Measurements from ENCODE around the gene IFNA4.
A peak's percentile ranks its signal among the peaks of the same experiment; 100 is the strongest.
"Not testable (repeated sequence)": the region's sequence is repeated elsewhere in the genome, so short reads cannot be mapped to it uniquely, and the experiment has no call there.

Gene IFNA4

GRCh38 chr9:21213411-21214326 is 26.3 kb upstream of the IFNA4 start:
- H3K36me3 ChIP-seq (ENCODE audit: control insufficient read depth, insufficient read depth, low read length); DNase-seq (ENCODE audit: extremely low read depth, insufficient read length); H3K27me3 ChIP-seq (replicated peaks; ENCODE audit: control insufficient read depth, insufficient read depth, low read length); H3K4me3 ChIP-seq (replicated peaks; ENCODE audit: low read depth, low read length): not testable (repeated sequence)
- TF ChIP-seq CTCF (IDR thresholded peaks at IDR 0.05; ENCODE audit: insufficient read depth, low read length, poor library complexity, severe bottlenecking), result peak; percentile 63

- DNase-seq (ENCODE audit: extremely low read depth, insufficient read length); H3K27me3 ChIP-seq (replicated peaks; ENCODE audit: control insufficient read depth, insufficient read depth, low read length); H3K4me3 ChIP-seq (replicated peaks; ENCODE audit: low read depth, low read length); H3K36me3 ChIP-seq (ENCODE audit: control insufficient read depth, insufficient read depth, low read length): not testable (repeated sequence)
Observed at GRCh38 chr9:21212160-21212559, 24.8 kb upstream of the IFNA4 start.

GRCh38 chr9:21210782-21211181 is 23.4 kb upstream of the IFNA4 start:
- H3K4me3 ChIP-seq (replicated peaks; ENCODE audit: low read depth, low read length); H3K36me3 ChIP-seq (ENCODE audit: control insufficient read depth, insufficient read depth, low read length); H3K27me3 ChIP-seq (replicated peaks; ENCODE audit: control insufficient read depth, insufficient read depth, low read length); DNase-seq (ENCODE audit: extremely low read depth, insufficient read length): not testable (repeated sequence)

GRCh38 chr9:21210311-21210710 is 22.9 kb upstream of the IFNA4 start:
- no peak for TF ChIP-seq CTCF (IDR thresholded peaks at IDR 0.05; ENCODE audit: insufficient read depth, low read length, poor library complexity, severe bottlenecking)
- DNase-seq (ENCODE audit: extremely low read depth, insufficient read length), result no peak
- H3K27me3 ChIP-seq (replicated peaks; ENCODE audit: control insufficient read depth, insufficient read depth, low read length), result no peaks in the 10 kb centered on the region; the same call in 1 of the 2 replicates
- no peaks in the 10 kb centered on the region for H3K36me3 ChIP-seq (ENCODE audit: control insufficient read depth, insufficient read depth, low read length)
- H3K4me3 ChIP-seq (replicated peaks; ENCODE audit: low read depth, low read length), result no peak overlapping the region

- not testable (repeated sequence) for H3K27me3 ChIP-seq (replicated peaks; ENCODE audit: control insufficient read depth, insufficient read depth, low read length); H3K4me3 ChIP-seq (replicated peaks; ENCODE audit: low read depth, low read length); H3K36me3 ChIP-seq (ENCODE audit: control insufficient read depth, insufficient read depth, low read length); DNase-seq (ENCODE audit: extremely low read depth, insufficient read length)
Observed at GRCh38 chr9:21207043-21207442, 19.7 kb upstream of the IFNA4 start, which contains the start of gene IFNA10. Gene IFNA10, minus strand, starts transcription at chr9:21207143. Its CDS starts 46 bp downstream, at chr9:21207097.

GRCh38 chr9:21205204-21205603 is 17.8 kb upstream of the IFNA4 start:
- no peak overlapping the region for H3K4me3 ChIP-seq (replicated peaks; ENCODE audit: low read depth, low read length)
- H3K36me3 ChIP-seq (ENCODE audit: control insufficient read depth, insufficient read depth, low read length), result no peaks in the 10 kb centered on the region
- TF ChIP-seq CTCF (IDR thresholded peaks at IDR 0.05; ENCODE audit: insufficient read depth, low read length, poor library complexity, severe bottlenecking), result no peak
- no peaks in the 10 kb centered on the region for H3K27me3 ChIP-seq (replicated peaks; ENCODE audit: control insufficient read depth, insufficient read depth, low read length)
- DNase-seq (ENCODE audit: extremely low read depth, insufficient read length), result no peak

GRCh38 chr9:21202105-21202504 is 14.7 kb upstream of the IFNA4 start, which contains the start of gene IFNA7:
Gene IFNA7, minus strand, starts transcription at chr9:21202205. Its CDS starts 40 bp downstream, at chr9:21202165.
- H3K36me3 ChIP-seq (ENCODE audit: control insufficient read depth, insufficient read depth, low read length); H3K4me3 ChIP-seq (replicated peaks; ENCODE audit: low read depth, low read length); DNase-seq (ENCODE audit: extremely low read depth, insufficient read length); H3K27me3 ChIP-seq (replicated peaks; ENCODE audit: control insufficient read depth, insufficient read depth, low read length): not testable (repeated sequence)
